Muscle of leg (tissue), 11 donors: Measurements from ENCODE around the gene PRRC2B. TPM values are rescaled to one million over a fixed set of nuclear protein-coding genes. Genes with fewer than 3 reads are reported as not detected.

Source experiments
- DNase-seq: peaks from one replicate; pipeline ENCODE4 v3.0.0; 2013
- H3K27ac ChIP-seq: one replicate; pipeline ENCODE4 v1.5.1; 2013; ENCODE audit warnings: mild to moderate bottlenecking, low read length, control low read depth
- H3K27me3 ChIP-seq: one replicate; pipeline ENCODE4 v1.6.1; 2013; ENCODE audit warnings: low read length; ENCODE audit not compliant: control insufficient read depth, insufficient read depth
- H3K36me3 ChIP-seq: one replicate; pipeline ENCODE4 v1.6.1; 2013; ENCODE audit warnings: low read length; ENCODE audit not compliant: control insufficient read depth, insufficient read depth
- H3K4me1 ChIP-seq: one replicate; pipeline ENCODE4 v1.6.1; 2013; ENCODE audit warnings: low read length; ENCODE audit not compliant: control insufficient read depth, insufficient read depth
- H3K4me3 ChIP-seq: one replicate; pipeline ENCODE4 v1.5.1; 2013; ENCODE audit warnings: low read length, control low read depth
- H3K9me3 ChIP-seq: replicated peaks from 2 replicates; pipeline ENCODE4 v1.6.1; 2013; ENCODE audit warnings: low read depth, low read length; ENCODE audit not compliant: control insufficient read depth
- WGBS: methylation state at CpG from one replicate; pipeline ENCODE4 v1.1.5; 2013; ENCODE audit warnings: missing lambda C conversion rate; ENCODE audit not compliant: insufficient coverage; 5-methylcytosine and 5-hydroxymethylcytosine counted together
- polyA plus RNA-seq, 8 donors: library from polyadenylated mRNA; unstranded; fragments of 120-200 nt; gene quantifications; one replicate each; pipeline versions ENCODE4 v1.2.1 to v1.2.3, GENCODE V29; 2013; ENCODE audit warnings: inconsistent platforms in 1 of 8, low replicate concordance in 1 of 8; ENCODE audit not compliant: insufficient read length in 8 of 8, insufficient read depth in 1 of 8
- total RNA-seq: library from RNA; stranded (reverse); fragments of 120-200 nt; gene quantifications from one replicate; pipeline ENCODE4 v1.2.4, GENCODE V29; 2013

The PRRC2B gene
- total and polyA plus RNA-seq, 9 donors = 64.9 to 181 (median 148) TPM

DNA sequence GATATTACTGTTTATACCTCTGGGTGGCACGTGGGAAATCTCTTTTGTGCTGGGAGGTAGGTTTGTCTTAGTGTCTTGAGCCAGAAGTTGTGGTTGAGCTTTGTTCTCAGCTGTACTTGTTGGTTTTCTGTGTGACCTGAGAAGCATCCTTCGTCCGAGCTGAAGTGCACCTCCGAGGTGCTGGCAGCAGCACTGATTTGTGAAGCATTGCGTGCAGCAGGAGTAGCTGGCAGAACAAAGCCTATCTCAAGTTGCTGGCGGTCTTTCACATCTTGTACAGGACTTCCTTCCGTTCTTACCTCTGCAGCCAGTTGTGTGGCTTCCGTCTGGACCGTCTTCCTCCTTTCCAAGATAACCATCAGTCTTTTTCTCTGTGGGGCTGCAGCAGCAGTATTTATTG, 4.3 kb downstream of the PRRC2B start:
- Histone ChIP-seq H3K4me3 (no peak overlapping the region), H3K9me3 (no peaks in the 10 kb centered on the region), H3K27ac (peak overlapping the region; percentile 9), H3K36me3 (peaks cover 5% of the 10 kb centered on the region), H3K27me3 (no peaks in the 10 kb centered on the region), H3K4me1 (peaks cover 66% of the 10 kb centered on the region)
- 31% methylated on average over 6 of the region's 9 CpGs for WGBS
- no peak for DNase-seq

- H3K4me3 ChIP-seq = no peak overlapping the region
- H3K27ac ChIP-seq = no peak overlapping the region
- H3K36me3 ChIP-seq = peaks cover 5% of the 10 kb centered on the region
- DNase-seq = no peak
- peaks cover 76% of the 10 kb centered on the region for H3K4me1 ChIP-seq
- 92% methylated on average over 2 of the region's 7 CpGs for WGBS
- no peaks in the 10 kb centered on the region for H3K27me3 ChIP-seq
- no peaks in the 10 kb centered on the region for H3K9me3 ChIP-seq
Observed at GRCh38 chr9:131399972-131400371, 6.1 kb downstream of the PRRC2B start.

DNA sequence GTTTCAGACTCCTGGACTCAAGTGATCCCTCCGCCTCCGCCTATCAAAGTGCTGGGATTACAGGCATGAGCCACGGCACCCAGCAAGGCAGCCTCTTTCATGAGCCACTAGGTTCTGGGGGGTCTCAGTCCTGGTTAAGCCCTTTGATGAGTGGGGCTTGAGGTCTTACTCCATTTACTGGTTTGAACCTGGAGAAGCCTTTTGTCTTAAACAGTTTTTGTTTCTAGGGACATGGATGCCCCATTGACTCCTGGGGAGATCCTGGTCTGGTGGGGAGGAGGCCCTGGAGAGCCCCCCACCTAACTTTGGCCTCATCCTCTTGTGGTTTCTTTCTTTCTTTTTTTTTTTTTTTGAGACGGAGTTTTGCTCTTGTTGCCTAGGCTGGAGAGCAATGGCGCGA, 6.7 kb downstream of the PRRC2B start:
- DNase-seq = no peak
- H3K4me3 ChIP-seq = no peak overlapping the region
- no peaks in the 10 kb centered on the region for H3K27me3 ChIP-seq
- peaks cover 5% of the 10 kb centered on the region for H3K36me3 ChIP-seq
- peaks cover 78% of the 10 kb centered on the region for H3K4me1 ChIP-seq
- H3K9me3 ChIP-seq = no peaks in the 10 kb centered on the region
- H3K27ac ChIP-seq = peak overlapping the region; percentile 7
- 92% methylated on average over 3 of the region's 6 CpGs for WGBS

- 67% methylated on average over 5 of the region's 6 CpGs for WGBS
- peaks cover 78% of the 10 kb centered on the region for H3K4me1 ChIP-seq
- H3K27me3 ChIP-seq = no peaks in the 10 kb centered on the region
- H3K4me3 ChIP-seq = no peak overlapping the region
- DNase-seq = peak; percentile 50
- H3K36me3 ChIP-seq = peaks cover 5% of the 10 kb centered on the region
- no peaks in the 10 kb centered on the region for H3K9me3 ChIP-seq
- peak overlapping the region; percentile 88 for H3K27ac ChIP-seq
Observed at GRCh38 chr9:131402073-131402472, 8.2 kb downstream of the PRRC2B start.

- no peak overlapping the region for H3K4me3 ChIP-seq
- peaks cover 5% of the 10 kb centered on the region for H3K36me3 ChIP-seq
- peak; percentile 89 for DNase-seq
- 21% methylated on average over 8 of the region's 12 CpGs for WGBS
- H3K27me3 ChIP-seq = no peaks in the 10 kb centered on the region
- H3K4me1 ChIP-seq = peaks cover 79% of the 10 kb centered on the region
- H3K27ac ChIP-seq = peak overlapping the region; percentile 88
- H3K9me3 ChIP-seq = no peaks in the 10 kb centered on the region
Observed at GRCh38 chr9:131402738-131403492, 9.0 kb downstream of the PRRC2B start.

- no peak overlapping the region for H3K4me3 ChIP-seq
- H3K9me3 ChIP-seq = no peaks in the 10 kb centered on the region
- WGBS = no CpG with 5 or more reads among the region's 6 CpGs
- no peaks in the 10 kb centered on the region for H3K27me3 ChIP-seq
- H3K4me1 ChIP-seq = peaks cover 76% of the 10 kb centered on the region
- H3K36me3 ChIP-seq = peaks cover 1% of the 10 kb centered on the region
- peak overlapping the region; percentile 88 for H3K27ac ChIP-seq
- DNase-seq = no peak
Observed at GRCh38 chr9:131403493-131403773, 9.5 kb downstream of the PRRC2B start.

DNA sequence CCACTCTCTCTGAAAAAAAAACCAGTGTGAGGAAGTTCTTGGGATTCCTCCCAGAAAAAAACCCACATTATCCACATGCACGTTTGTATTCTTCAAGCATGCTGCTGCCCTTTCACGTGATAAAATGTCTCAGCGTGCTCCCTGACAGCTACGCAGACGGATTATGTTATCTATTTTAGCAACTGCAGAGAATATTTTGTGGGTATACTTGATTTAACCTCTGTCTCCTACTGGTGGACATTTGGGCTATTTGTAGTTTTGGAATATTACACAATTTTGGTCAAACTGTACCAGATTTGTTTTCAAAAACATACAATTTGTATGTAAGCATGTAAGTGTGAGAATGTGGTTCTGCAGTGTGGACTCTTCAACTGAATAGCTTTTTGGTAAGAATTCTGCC, 10.7 kb downstream of the PRRC2B start:
- H3K4me3 ChIP-seq = no peak overlapping the region
- peaks cover 77% of the 10 kb centered on the region for H3K4me1 ChIP-seq
- no peak for DNase-seq
- no CpG with 5 or more reads among the region's 5 CpGs for WGBS
- no peaks in the 10 kb centered on the region for H3K36me3 ChIP-seq
- no peaks in the 10 kb centered on the region for H3K9me3 ChIP-seq
- peak overlapping the region; percentile 64 for H3K27ac ChIP-seq
- no peaks in the 10 kb centered on the region for H3K27me3 ChIP-seq

- H3K27me3 ChIP-seq = no peaks in the 10 kb centered on the region
- H3K27ac ChIP-seq = peak overlapping the region; percentile 64
- peaks cover 76% of the 10 kb centered on the region for H3K4me1 ChIP-seq
- no peaks in the 10 kb centered on the region for H3K9me3 ChIP-seq
- no peak overlapping the region for H3K4me3 ChIP-seq
- H3K36me3 ChIP-seq = no peaks in the 10 kb centered on the region
- 60% methylated on average over 3 of the region's 7 CpGs for WGBS
- DNase-seq = no peak
Observed at GRCh38 chr9:131404987-131405386, 11.1 kb downstream of the PRRC2B start.

GRCh38 chr9:131405428-131405827, 11.5 kb downstream of the PRRC2B start:
- H3K9me3 ChIP-seq = no peaks in the 10 kb centered on the region
- DNase-seq = peak; percentile 56
- no peaks in the 10 kb centered on the region for H3K36me3 ChIP-seq
- H3K4me1 ChIP-seq = peaks cover 78% of the 10 kb centered on the region
- H3K27me3 ChIP-seq = no peaks in the 10 kb centered on the region
- no peak overlapping the region for H3K4me3 ChIP-seq
- WGBS = 29% methylated on average over 3 of the region's 6 CpGs
- peak overlapping the region; percentile 64 for H3K27ac ChIP-seq

GRCh38 chr9:131405858-131406537, 12.1 kb downstream of the PRRC2B start:
- H3K27ac ChIP-seq = peak overlapping the region; percentile 64
- H3K4me1 ChIP-seq = peaks cover 73% of the 10 kb centered on the region
- no peak for DNase-seq
- 38% methylated on average over 2 of the region's 9 CpGs for WGBS
- no peaks in the 10 kb centered on the region for H3K9me3 ChIP-seq
- H3K36me3 ChIP-seq = no peaks in the 10 kb centered on the region
- no peaks in the 10 kb centered on the region for H3K27me3 ChIP-seq
- H3K4me3 ChIP-seq = no peak overlapping the region
